Mesenchymal stem cell (in vitro differentiated cells and primary cell): Measurements from ENCODE around the gene KCND2.
"Not testable (repeated sequence)": the region's sequence is repeated elsewhere in the genome, so short reads cannot be mapped to it uniquely, and the experiment has no call there.

ENCODE experiments used
- DNase-seq: peaks from one replicate; pipeline ENCODE4 v3.0.0-alpha.2; 2013
- H2AFZ ChIP-seq: one replicate; pipeline ENCODE4 v1.6.1; 2013; ENCODE audit warnings: low read depth, mild to moderate bottlenecking, control low read depth, inconsistent platforms, low read length, moderate library complexity
- H2AK5ac ChIP-seq: 2 replicates; pipeline ENCODE4 v1.6.1; 2013; ENCODE audit warnings: low read length, moderate library complexity, mild to moderate bottlenecking, inconsistent platforms; ENCODE audit not compliant: severe bottlenecking
- H2BK120ac ChIP-seq: one replicate; pipeline ENCODE4 v1.6.1; 2013; ENCODE audit warnings: low read depth, mild to moderate bottlenecking, inconsistent platforms, low read length, moderate library complexity
- H2BK12ac ChIP-seq, 2 experiments: one replicate each; pipeline ENCODE4 v1.6.1; 2013; ENCODE audit warnings: inconsistent platforms in 2 of 2, low read length in 2 of 2, mild to moderate bottlenecking in 2 of 2, moderate library complexity in 2 of 2, control low read depth in 1 of 2
- H2BK15ac ChIP-seq: one replicate; pipeline ENCODE4 v1.6.1; 2013; ENCODE audit warnings: mild to moderate bottlenecking, low read depth, inconsistent platforms; ENCODE audit not compliant: poor library complexity, severe bottlenecking
- H2BK5ac ChIP-seq: 2 replicates; pipeline ENCODE4 v1.6.1; 2013; ENCODE audit warnings: low read depth, mild to moderate bottlenecking, low read length, control low read depth, inconsistent platforms; ENCODE audit not compliant: poor library complexity, severe bottlenecking
- H3K14ac ChIP-seq, 2 experiments: one replicate each; pipeline ENCODE4 v1.6.1; 2013; ENCODE audit warnings: inconsistent platforms in 2 of 2, low read length in 2 of 2, control low read depth in 1 of 2, mild to moderate bottlenecking in 1 of 2, moderate library complexity in 1 of 2
- H3K18ac ChIP-seq, 2 experiments: one replicate each; pipeline ENCODE4 v1.6.1; 2013; ENCODE audit warnings: inconsistent platforms in 2 of 2, low read length in 2 of 2, control low read depth in 1 of 2, low read depth in 1 of 2, mild to moderate bottlenecking in 1 of 2
- H3K23ac ChIP-seq, 2 experiments: one replicate each; pipeline ENCODE4 v1.6.1; 2013; ENCODE audit warnings: inconsistent platforms in 2 of 2, low read length in 2 of 2, mild to moderate bottlenecking in 2 of 2, moderate library complexity in 2 of 2, control low read depth in 1 of 2
- H3K27ac ChIP-seq: 2 replicates; pipeline ENCODE4 v1.5.1; 2013; ENCODE audit warnings: mild to moderate bottlenecking, moderate library complexity, low read length, control low read depth, inconsistent platforms; ENCODE audit not compliant: poor library complexity, severe bottlenecking
- H3K27me3 ChIP-seq, 2 experiments: 2 replicates each; pipeline versions ENCODE4 v1.6.1 to v1.7.0; 2013; ENCODE audit warnings: low read length in 2 of 2, mild to moderate bottlenecking in 2 of 2, moderate library complexity in 2 of 2, control low read depth in 1 of 2, inconsistent platforms in 1 of 2; ENCODE audit not compliant: control insufficient read depth in 1 of 2, insufficient read depth in 1 of 2
- H3K36me3 ChIP-seq, 2 experiments: 2 replicates each; pipeline versions ENCODE4 v1.6.1 to v1.7.0; 2013; ENCODE audit warnings: low read length in 2 of 2, control low read depth in 1 of 2, inconsistent platforms in 1 of 2, low read depth in 1 of 2, mild to moderate bottlenecking in 1 of 2; ENCODE audit not compliant: insufficient read depth in 2 of 2, control insufficient read depth in 1 of 2
- H3K4ac ChIP-seq, 2 experiments: one replicate each; pipeline ENCODE4 v1.6.1; 2013; ENCODE audit warnings: inconsistent platforms in 2 of 2, low read length in 2 of 2, mild to moderate bottlenecking in 2 of 2, moderate library complexity in 2 of 2, control low read depth in 1 of 2, low read depth in 1 of 2
- H3K4me1 ChIP-seq: 2 replicates; pipeline ENCODE4 v1.6.1; 2013; ENCODE audit warnings: low read depth, low read length, control low read depth; ENCODE audit not compliant: control insufficient read depth, insufficient read depth
- H3K4me2 ChIP-seq: 2 replicates; pipeline ENCODE4 v1.6.1; 2013; ENCODE audit warnings: low read length, mild to moderate bottlenecking, inconsistent platforms; ENCODE audit not compliant: poor library complexity, severe bottlenecking
- H3K4me3 ChIP-seq, 2 experiments: 2 replicates each; pipeline versions ENCODE4 v1.5.1 to v1.7.0; 2013; ENCODE audit warnings: low read length in 2 of 2, mild to moderate bottlenecking in 2 of 2, control low read depth in 1 of 2, low read depth in 1 of 2; ENCODE audit not compliant: insufficient read depth in 1 of 2
- H3K79me1 ChIP-seq: replicated peaks from 2 replicates; pipeline ENCODE4 v1.6.1; 2013; ENCODE audit warnings: mild to moderate bottlenecking, control low read depth, low read length, inconsistent platforms; ENCODE audit not compliant: poor library complexity, severe bottlenecking
- H3K9ac ChIP-seq: 2 replicates; pipeline ENCODE4 v1.7.0; 2013; ENCODE audit warnings: mild to moderate bottlenecking, low read length, moderate library complexity
- H3K9me3 ChIP-seq: 2 replicates; pipeline ENCODE4 v1.7.0; 2013; ENCODE audit warnings: mild to moderate bottlenecking, low read length; ENCODE audit not compliant: control insufficient read depth
- H4K8ac ChIP-seq: one replicate; pipeline ENCODE4 v1.6.1; 2013; ENCODE audit warnings: inconsistent platforms, mild to moderate bottlenecking, low read length, moderate library complexity
- H4K91ac ChIP-seq: one replicate; pipeline ENCODE4 v1.6.1; 2013; ENCODE audit warnings: mild to moderate bottlenecking, low read length, inconsistent platforms
- WGBS: methylation state at CpG from one replicate; pipeline ENCODE4 v1.1.7; 2013; ENCODE audit warnings: mixed read lengths; 5-methylcytosine and 5-hydroxymethylcytosine counted together

KCND2 gene

DNA sequence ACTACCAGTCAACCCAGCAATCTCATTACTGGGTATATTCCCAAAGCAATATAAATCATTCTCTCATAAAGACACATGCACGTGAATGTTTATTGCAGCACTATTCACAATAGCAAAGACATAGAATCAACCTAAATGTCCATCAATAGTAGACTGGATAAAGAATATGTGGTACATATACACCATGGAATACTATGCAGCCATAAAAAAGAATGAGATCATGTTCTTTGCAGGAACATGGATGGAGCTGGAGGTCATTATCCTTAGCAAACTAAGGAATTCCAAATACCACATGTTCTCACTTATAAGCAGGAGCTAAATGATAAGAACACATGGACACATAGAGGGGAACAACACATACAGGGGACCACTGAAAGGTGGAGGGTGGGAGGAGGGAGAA, 429.4 kb downstream of the KCND2 start:
- H3K18ac ChIP-seq, H2BK12ac ChIP-seq, H3K23ac ChIP-seq, H3K36me3 ChIP-seq, H3K9me3 ChIP-seq, H3K4ac ChIP-seq, H3K4me1 ChIP-seq, H3K79me1 ChIP-seq, H2BK5ac ChIP-seq, H3K27ac ChIP-seq, H2AFZ ChIP-seq, H3K4me2 ChIP-seq, H3K14ac ChIP-seq, H2BK15ac ChIP-seq, DNase-seq, H4K91ac ChIP-seq, H3K9ac ChIP-seq, H2BK120ac ChIP-seq, H3K4me3 ChIP-seq, H4K8ac ChIP-seq, H2AK5ac ChIP-seq, H3K27me3 ChIP-seq: not testable (repeated sequence)
- no CpG with 5 or more reads among the region's 1 CpG for WGBS

DNA sequence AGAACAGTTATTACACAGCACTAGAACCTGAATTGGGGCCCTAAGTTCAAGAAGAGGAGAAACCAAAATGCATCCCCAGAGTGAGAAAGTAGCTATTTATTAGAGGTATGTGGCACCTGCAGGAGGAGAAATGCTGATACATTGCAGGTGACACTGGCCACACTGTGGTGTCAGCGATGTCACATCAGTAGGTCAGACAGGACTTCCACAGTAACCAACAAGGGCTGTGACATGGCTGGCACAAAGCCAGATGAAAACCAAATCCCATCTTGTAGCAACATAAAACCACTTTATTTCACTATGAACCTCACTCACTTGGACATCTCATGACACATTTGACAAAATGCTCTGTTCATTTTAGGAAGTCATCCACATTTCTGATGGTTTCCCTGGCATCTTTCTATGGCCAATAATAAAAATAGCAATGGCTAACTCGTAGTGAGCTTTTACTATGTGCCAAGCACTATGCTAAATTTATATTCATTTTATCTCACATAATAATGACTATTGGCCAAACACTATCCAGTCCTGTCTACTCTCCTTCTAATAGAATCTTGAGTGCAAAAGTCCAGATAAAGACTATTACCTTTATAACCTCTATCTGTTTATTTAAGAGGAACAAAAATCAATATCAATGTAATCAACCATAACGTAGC, 430.7 kb downstream of the KCND2 start:
- DNase-seq, result no peak
- Histone ChIP-seq H3K79me1 (no peaks in the 10 kb centered on the region), H2BK120ac (no peak overlapping the region), H4K8ac (no peak overlapping the region), H3K9me3 (no peaks in the 10 kb centered on the region), H4K91ac (no peak overlapping the region), H3K27me3 (no peaks in the 10 kb centered on the region), H3K4me2 (no peak overlapping the region), H3K18ac (no peak overlapping the region), H3K4me1 (no peaks in the 10 kb centered on the region), H2BK15ac (no peak overlapping the region), H3K4me3 (no peak overlapping the region), H2BK12ac (no peak overlapping the region), H3K36me3 (no peaks in the 10 kb centered on the region), H3K27ac (no peak overlapping the region), H3K23ac (no peak overlapping the region), H3K9ac (no peak overlapping the region), H2BK5ac (no peak overlapping the region), H2AK5ac (no peak overlapping the region), H3K4ac (no peak overlapping the region), H3K14ac (no peak overlapping the region), H2AFZ (no peak overlapping the region)
- 91% methylated on average over 2 of the region's 3 CpGs for WGBS

DNA sequence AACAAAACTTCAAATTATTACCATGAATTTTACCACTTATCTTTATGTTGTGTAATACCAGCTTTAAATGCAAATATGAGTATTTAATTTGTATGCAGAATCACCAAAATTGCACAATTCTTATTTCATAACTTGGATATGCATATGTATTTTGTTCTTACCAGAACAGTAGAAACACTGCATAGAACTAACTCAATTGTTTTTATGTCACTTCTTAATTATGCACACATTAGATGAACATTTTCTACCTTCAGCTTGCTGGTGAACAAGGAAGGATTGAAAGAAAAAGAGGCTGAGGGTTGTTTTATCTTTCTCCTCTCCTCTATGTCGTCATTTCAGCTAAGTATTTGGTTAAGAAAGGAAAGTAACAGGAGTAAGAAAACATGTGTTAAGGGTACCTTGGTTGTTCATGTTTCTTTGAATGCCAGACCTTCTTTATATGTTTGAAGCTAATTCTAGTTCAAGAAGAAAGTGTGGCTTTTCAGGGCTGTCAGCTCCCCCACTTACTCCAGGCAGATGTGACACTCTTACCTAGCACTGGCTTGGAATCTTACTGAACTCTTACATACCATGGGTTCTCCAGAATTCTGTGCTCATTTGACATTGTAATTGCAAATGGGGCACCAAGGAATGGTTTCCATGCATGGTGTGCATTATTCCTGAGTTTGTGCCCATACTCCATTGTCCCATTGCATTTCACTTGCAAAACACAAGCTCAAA, 436.4 kb downstream of the KCND2 start:
- Histone ChIP-seq H4K91ac (no peak overlapping the region), H2BK12ac (no peak overlapping the region), H3K36me3 (no peaks in the 10 kb centered on the region), H4K8ac (no peak overlapping the region), H2AFZ (no peak overlapping the region), H2AK5ac (no peak overlapping the region), H3K4me3 (no peak overlapping the region), H3K27me3 (no peaks in the 10 kb centered on the region), H3K79me1 (no peaks in the 10 kb centered on the region), H2BK15ac (no peak overlapping the region), H3K18ac (peak overlapping the region in 1 of 2 experiments; percentile 55), H2BK5ac (no peak overlapping the region), H3K4me1 (no peaks in the 10 kb centered on the region), H3K27ac (no peak overlapping the region), H3K14ac (no peak overlapping the region), H3K9me3 (no peaks in the 10 kb centered on the region), H2BK120ac (no peak overlapping the region), H3K9ac (no peak overlapping the region), H3K4ac (no peak overlapping the region), H3K23ac (no peak overlapping the region), H3K4me2 (no peak overlapping the region)
- 71% methylated on average over 1 of the region's 1 CpG for WGBS
- no peak for DNase-seq

DNA sequence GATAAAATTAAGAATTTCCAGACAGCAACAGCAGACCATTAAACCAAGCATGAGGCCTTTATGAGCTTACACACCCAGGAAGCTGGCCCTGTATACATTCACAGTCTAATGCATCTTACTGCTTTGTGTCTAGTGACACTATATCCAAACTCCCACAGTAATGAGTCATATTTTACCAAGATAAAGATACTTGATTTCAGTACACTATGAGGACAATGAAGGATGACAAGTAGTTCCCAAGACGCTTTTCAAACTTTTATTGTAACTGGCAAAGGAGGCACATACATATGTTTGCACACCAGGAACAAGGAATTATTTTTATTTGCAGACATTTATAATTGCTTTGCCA, 437.0 kb downstream of the KCND2 start:
- Histone ChIP-seq H3K27ac (no peak overlapping the region), H3K23ac (no peak overlapping the region), H4K91ac (no peak overlapping the region), H3K36me3 (no peaks in the 10 kb centered on the region), H3K4me2 (no peak overlapping the region), H3K14ac (no peak overlapping the region), H2AK5ac (no peak overlapping the region), H3K27me3 (no peaks in the 10 kb centered on the region), H2BK5ac (no peak overlapping the region), H3K4me3 (no peak overlapping the region), H3K4ac (no peak overlapping the region), H3K18ac (no peak overlapping the region), H2BK12ac (no peak overlapping the region), H3K79me1 (no peaks in the 10 kb centered on the region), H2AFZ (no peak overlapping the region), H2BK15ac (no peak overlapping the region), H3K4me1 (no peaks in the 10 kb centered on the region), H3K9ac (no peak overlapping the region), H4K8ac (no peak overlapping the region), H2BK120ac (no peak overlapping the region), H3K9me3 (no peaks in the 10 kb centered on the region)
- no CpG with 5 or more reads among the region's 1 CpG for WGBS
- peak; percentile 70 for DNase-seq
